B cell (primary cell): ENCODE measurements around the gene PTH2. TPM values are rescaled to one million over a fixed set of nuclear protein-coding genes. Genes with fewer than 3 reads are reported as not detected.
A peak's percentile ranks its signal among the peaks of the same experiment; 100 is the strongest.

Source experiments
- ATAC-seq: fragments of 200-7000 bp; cut with Tn5 transposase; one replicate; pipeline ENCODE4 v1.10.0; 2021; ENCODE audit warnings: low read depth, mild to moderate bottlenecking, moderate number of reproducible peaks, moderate library complexity
- CTCF ChIA-PET: fragments of 350-600 bp; sonication (Branson Sonifier 250); formaldehyde crosslinking; loops from one replicate; lab custom pipeline; 2021; ENCODE audit warnings: antibody characterized with exemption, inconsistent platforms; lab: Charles Lee
- POLR2A ChIA-PET: fragments of 350-600 bp; sonication (Branson Sonifier 250); formaldehyde crosslinking; loops from one replicate; lab custom pipeline; 2021; ENCODE audit warnings: antibody characterized with exemption; lab: Charles Lee
- DNase-seq: peaks from one replicate; pipeline ENCODE4 v3.0.0; 2013
- H2AFZ ChIP-seq: 2 replicates; pipeline ENCODE4 v1.6.1; 2012; ENCODE audit warnings: mild to moderate bottlenecking, low read depth, low read length; ENCODE audit not compliant: insufficient read depth, poor library complexity, severe bottlenecking
- H3K27ac ChIP-seq, 2 donors: 1 replicate in 1 of 2; 2 replicates in 1 of 2; pipeline ENCODE4 v1.5.1; 2012 to 2013; ENCODE audit warnings: low read length in 2 of 2, mild to moderate bottlenecking in 2 of 2, moderate library complexity in 1 of 2
- H3K27me3 ChIP-seq, 4 experiments: fragments of 200-600 bp in 1 of 4; sonication (generic) in 1 of 4; replicated peaks in 1 of 4; 1 replicate in 2 of 4; 2 replicates in 2 of 4; pipeline versions ENCODE4 v1.6.1 to v1.7.0; 2013 to 2016; ENCODE audit warnings: low read length in 3 of 4, mild to moderate bottlenecking in 2 of 4, mixed read lengths in 1 of 4, moderate library complexity in 1 of 4; ENCODE audit not compliant: insufficient read depth in 4 of 4, control insufficient read depth in 3 of 4; ENCODE audit errors: control extremely low read depth in 1 of 4
- H3K36me3 ChIP-seq, 2 experiments: replicated peaks in 1 of 2; 1 replicate in 1 of 2; 2 replicates in 1 of 2; pipeline versions ENCODE4 v1.6.1 to v1.7.1; 2013; ENCODE audit warnings: low read length in 1 of 2; ENCODE audit not compliant: insufficient read depth in 2 of 2, control insufficient read depth in 1 of 2; ENCODE audit errors: control extremely low read depth in 1 of 2, extremely low read depth in 1 of 2
- H3K4me1 ChIP-seq, 2 donors: fragments of 200-600 bp in 1 of 2; sonication (generic) in 1 of 2; 1 replicate in 1 of 2; 2 replicates in 1 of 2; pipeline versions ENCODE4 v1.5.1 to v1.6.1; 2013 to 2017; ENCODE audit warnings: low read length in 2 of 2; ENCODE audit not compliant: control insufficient read depth in 2 of 2, insufficient read depth in 2 of 2
- H3K4me2 ChIP-seq: replicated peaks from 2 replicates; pipeline ENCODE3; 2012; ENCODE audit warnings: mild to moderate bottlenecking, low read depth, low read length; ENCODE audit not compliant: poor library complexity, severe bottlenecking
- H3K4me3 ChIP-seq, 5 experiments: fragments of 200-600 bp in 1 of 5; sonication (generic) in 1 of 5; 1 replicate in 3 of 5; 2 replicates in 2 of 5; pipeline versions ENCODE4 v1.5.1 to v1.7.0; 2011 to 2016; ENCODE audit warnings: low read length in 4 of 5, mild to moderate bottlenecking in 4 of 5, low read depth in 2 of 5, control low read depth in 1 of 5, moderate library complexity in 1 of 5; ENCODE audit not compliant: insufficient read depth in 1 of 5; ENCODE audit errors: control extremely low read depth in 1 of 5, extremely low read depth in 1 of 5
- H3K79me2 ChIP-seq: fragments of 200-600 bp; sonication (generic); one replicate; pipeline ENCODE4 v1.6.0; 2016; ENCODE audit warnings: low read length; ENCODE audit not compliant: control insufficient read depth, insufficient read depth
- H3K9ac ChIP-seq: fragments of 200-600 bp; sonication (generic); 2 replicates; pipeline ENCODE4 v1.6.1; 2017; ENCODE audit warnings: mild to moderate bottlenecking, low read length, moderate library complexity
- H3K9me3 ChIP-seq, 3 donors: one replicate each; pipeline versions ENCODE4 v1.6.1 to v1.7.1; 2013; ENCODE audit warnings: low read length in 2 of 3; ENCODE audit not compliant: control insufficient read depth in 2 of 3, insufficient read depth in 1 of 3; ENCODE audit errors: control extremely low read depth in 1 of 3
- H4K20me1 ChIP-seq: 2 replicates; pipeline ENCODE4 v1.6.0; 2012; ENCODE audit warnings: mild to moderate bottlenecking, low read length; ENCODE audit not compliant: insufficient read depth, control insufficient read depth, poor library complexity, severe bottlenecking
- H3K27ac Mint-ChIP-seq: one replicate; pipeline ENCODE4 v1.8.0; 2021; ENCODE audit warnings: mixed read lengths
- H3K27me3 Mint-ChIP-seq: one replicate; pipeline ENCODE4 v1.8.0; 2021; ENCODE audit warnings: mixed read lengths
- H3K4me1 Mint-ChIP-seq: one replicate; pipeline ENCODE4 v1.8.0; 2021; ENCODE audit warnings: mixed read lengths
- H3K4me3 Mint-ChIP-seq: one replicate; pipeline ENCODE4 v1.8.0; 2021; ENCODE audit warnings: mixed read lengths
- H3K9me3 Mint-ChIP-seq: one replicate; pipeline ENCODE4 v1.8.0; 2022; ENCODE audit warnings: mixed read lengths; ENCODE audit not compliant: insufficient read depth
- CTCF ChIP-seq: fragments of 200-600 bp; IDR thresholded peaks from one replicate; pipeline ENCODE4 v1.8.0; 2022; ENCODE audit warnings: antibody characterized with exemption, mild to moderate bottlenecking
- EZH2 ChIP-seq: IDR thresholded peaks from 2 replicates; pipeline ENCODE4 v1.6.1; 2012; ENCODE audit warnings: borderline replicate concordance, low read depth, mild to moderate bottlenecking, moderate library complexity, low read length; ENCODE audit not compliant: insufficient read depth, poor library complexity, severe bottlenecking
- WGBS: methylation state at CpG from one replicate; pipeline ENCODE4 v1.1.5; 2013; ENCODE audit warnings: missing lambda C conversion rate; ENCODE audit not compliant: insufficient coverage; 5-methylcytosine and 5-hydroxymethylcytosine counted together
- intact Hi-C: fragments of 100-400 bp; cut with micrococcal nuclease; formaldehyde crosslinking; loops from one replicate; pipeline ENCODE4 v1.10.0; 2022
- polyA plus RNA-seq: library from polyadenylated mRNA; depleted of rRNA; stranded (reverse); fragments of >200 nt; gene quantifications from 2 replicates; pipeline ENCODE4 v1.2.3, GENCODE V29; 2012
- total RNA-seq, 2 donors: library from RNA; stranded (reverse); fragments of 120-200 nt in 1 of 2; gene quantifications; 1 replicate in 1 of 2; 2 replicates in 1 of 2; pipeline versions ENCODE4 v1.2.3 to v1.2.4, GENCODE V29; 2013 to 2022

PTH2 gene
- total and polyA plus RNA-seq, 2 donors (not counting 1 experiment from before 2014, with no cell fraction given) = not detected

GRCh38 chr19:49433240-49433901 is 10.1 kb upstream of the PTH2 start:
- CTCF ChIA-PET = interaction anchor here (1.0 to 1.4 kb wide), 2 partner anchors 37 to 42 kb away, joined by 3 to 4 read pairs; no protein-coding TSS in a partner anchor
- peak; percentile 38 for DNase-seq
- Histone ChIP-seq H3K4me2 (peak overlapping the region; percentile 61), H4K20me1 (no peaks in the 10 kb centered on the region), H3K4me1 (peaks cover 41 to 44% of the 10 kb centered on the region in 2 donors), H3K27me3 (peaks cover 0 to 98% (median 64%) of the 10 kb centered on the region in 4 experiments), H3K4me3 (no peak overlapping the region), H3K79me2 (no peaks in the 10 kb centered on the region), H3K36me3 (no peaks in the 10 kb centered on the region), H3K9ac (peak overlapping the region; percentile 17), H3K27ac (no peak overlapping the region), H2AFZ (peak overlapping the region; percentile 32), H3K9me3 (peaks cover 0 to 63% (median 4%) of the 10 kb centered on the region in 3 donors)
- peak overlapping the region; percentile 6 for H3K27ac Mint-ChIP-seq
- H3K4me1 Mint-ChIP-seq = peaks cover 45% of the 10 kb centered on the region
- H3K27me3 Mint-ChIP-seq = peaks cover 74% of the 10 kb centered on the region
- TF ChIP-seq CTCF (no peak), EZH2 (no peak)
- 23% methylated on average over 27 of the region's 31 CpGs for WGBS
- no peak for ATAC-seq
- intact Hi-C loops = no loop called here
- POLR2A ChIA-PET = interaction anchor here (0.6 to 0.9 kb wide), 2 partner anchors 24 to 66 kb away, joined by 3 to 6 read pairs; no protein-coding TSS in a partner anchor
- H3K4me3 Mint-ChIP-seq = peak overlapping the region; percentile 39
- H3K9me3 Mint-ChIP-seq = no peaks in the 10 kb centered on the region
